ENCODE data around the gene PAX9. TPM values are rescaled to one million over a fixed set of nuclear protein-coding genes. Genes with fewer than 3 reads are reported as not detected.

PAX9 gene
- total RNA-seq, 6 experiments from 2014 or later = 0.10 to 0.35 (median 0.24) TPM; not detected in 1

GRCh38 chr14:36646664-36647416 lies 14.8 kb upstream of the PAX9 start:
- H3K27me3 Mint-ChIP-seq (ENCODE audit: insufficient read depth) = peaks cover 36% of the 10 kb centered on the region
- TF ChIP-seq CTCF (IDR thresholded peaks at IDR 0.05) = no peak; the same call in 1 of the 2 replicates
- DNase-seq = no peak

GRCh38 chr14:36647417-36647823 lies 14.2 kb upstream of the PAX9 start:
- no peaks in the 10 kb centered on the region for H3K9me3 Mint-ChIP-seq
- H3K4me1 Mint-ChIP-seq (ENCODE audit: low read depth) = peaks cover 7% of the 10 kb centered on the region
- H3K4me3 Mint-ChIP-seq = peak overlapping the region; percentile 38; the same call in 1 of the 2 replicates
- H3K27me3 Mint-ChIP-seq (ENCODE audit: insufficient read depth) = peaks cover 38% of the 10 kb centered on the region
- H3K36me3 Mint-ChIP-seq (ENCODE audit: low read depth) = no peaks in the 10 kb centered on the region
- no peak for TF ChIP-seq CTCF (IDR thresholded peaks at IDR 0.05)
- H3K27ac Mint-ChIP-seq = no peak overlapping the region
- no peak for DNase-seq

More at GRCh38 chr14:36646664-36647416, 14.8 kb upstream of the PAX9 start:
- Mint-ChIP-seq H3K9me3 (no peaks in the 10 kb centered on the region), H3K27ac (no peak overlapping the region), H3K4me1 (ENCODE audit: low read depth) (peaks cover 7% of the 10 kb centered on the region), H3K36me3 (ENCODE audit: low read depth) (no peaks in the 10 kb centered on the region), H3K4me3 (peak overlapping the region; percentile 65; the same call in 1 of the 2 replicates)

- H3K27me3 Mint-ChIP-seq (ENCODE audit: insufficient read depth) = peaks cover 43% of the 10 kb centered on the region
Observed at GRCh38 chr14:36647824-36648753, 13.6 kb upstream of the PAX9 start.

GRCh38 chr14:36649872-36650650 lies 11.6 kb upstream of the PAX9 start:
- no peak overlapping the region for H3K27ac Mint-ChIP-seq
- no peak for TF ChIP-seq CTCF (IDR thresholded peaks at IDR 0.05)
- H3K27me3 Mint-ChIP-seq (ENCODE audit: insufficient read depth) = peaks cover 61% of the 10 kb centered on the region
- peaks cover 7% of the 10 kb centered on the region for H3K4me1 Mint-ChIP-seq (ENCODE audit: low read depth)
- H3K9me3 Mint-ChIP-seq = peaks cover under 1% of the 10 kb centered on the region; the same call in 1 of the 2 replicates
- no peak for DNase-seq
- H3K4me3 Mint-ChIP-seq = no peak overlapping the region
- no peaks in the 10 kb centered on the region; the same call in 1 of the 2 replicates for H3K36me3 Mint-ChIP-seq (ENCODE audit: low read depth)

More at GRCh38 chr14:36647824-36648753, 13.6 kb upstream of the PAX9 start:
- peak; percentile 76 for TF ChIP-seq CTCF (IDR thresholded peaks at IDR 0.05)
- H3K4me1 Mint-ChIP-seq (ENCODE audit: low read depth) = peaks cover 7% of the 10 kb centered on the region
- peak overlapping the region; percentile 38 for H3K4me3 Mint-ChIP-seq
- no peak overlapping the region for H3K27ac Mint-ChIP-seq
- no peaks in the 10 kb centered on the region for H3K9me3 Mint-ChIP-seq
- H3K36me3 Mint-ChIP-seq (ENCODE audit: low read depth) = no peaks in the 10 kb centered on the region
- no peak for DNase-seq

Measured in HFFc6 (cell line).